Skeletal muscle tissue (tissue), 4 donors: Measurements from ENCODE around the gene ATE1. TPM values are rescaled to one million over a fixed set of nuclear protein-coding genes. Genes with fewer than 3 reads are reported as not detected.

Experiments
- H3K27ac ChIP-seq: one replicate; pipeline ENCODE4 v1.7.0; 2013; ENCODE audit warnings: mild to moderate bottlenecking, low read depth, low read length, inconsistent platforms
- H3K27me3 ChIP-seq, 3 donors: one replicate each; pipeline ENCODE4 v1.7.0; 2013; ENCODE audit warnings: low read length in 3 of 3; ENCODE audit not compliant: control insufficient read depth in 3 of 3, insufficient read depth in 3 of 3
- H3K36me3 ChIP-seq, 3 donors: one replicate each; pipeline ENCODE4 v1.7.0; 2013; ENCODE audit warnings: low read length in 3 of 3; ENCODE audit not compliant: control insufficient read depth in 3 of 3, insufficient read depth in 3 of 3
- H3K4me1 ChIP-seq, 3 donors: one replicate each; pipeline ENCODE4 v1.7.0; 2013; ENCODE audit warnings: low read length in 3 of 3, mild to moderate bottlenecking in 3 of 3; ENCODE audit not compliant: control insufficient read depth in 3 of 3, insufficient read depth in 3 of 3
- H3K4me3 ChIP-seq, 3 donors: one replicate each; pipeline ENCODE4 v1.7.0; 2013; ENCODE audit warnings: low read length in 3 of 3
- H3K9ac ChIP-seq, 3 donors: one replicate each; pipeline ENCODE4 v1.7.0; 2013; ENCODE audit warnings: low read length in 3 of 3, mild to moderate bottlenecking in 3 of 3, moderate library complexity in 2 of 3, low read depth in 1 of 3
- H3K9me3 ChIP-seq, 3 donors: one replicate each; pipeline ENCODE4 v1.7.0; 2013; ENCODE audit warnings: low read length in 3 of 3; ENCODE audit not compliant: control insufficient read depth in 3 of 3
- total RNA-seq: library from RNA; depleted of rRNA; stranded (reverse); fragments of >200 nt; gene quantifications from one replicate; pipeline ENCODE4 v1.2.3, GENCODE V29; 2014
- donor health status: Osteomylitis.

ATE1 gene
- total RNA-seq, 1 donor from 2014 or later, result 30.3 TPM

GRCh38 chr10:121914661-121915060, 13.2 kb downstream of the ATE1 start:
- H3K4me1 ChIP-seq, result peaks cover 3 to 10% (median 5%) of the 10 kb centered on the region in 3 donors
- H3K27ac ChIP-seq, result peak overlapping the region; percentile 68
- H3K36me3 ChIP-seq, result peaks cover 5 to 10% (median 9%) of the 10 kb centered on the region in 3 donors

GRCh38 chr10:121911421-121911697, 16.5 kb downstream of the ATE1 start:
- H3K4me1 ChIP-seq, result peaks cover 3 to 10% (median 5%) of the 10 kb centered on the region in 3 donors
- H3K9ac ChIP-seq, result no peak overlapping the region
- H3K27ac ChIP-seq, result no peak overlapping the region
- peaks cover 4 to 9% (median 5%) of the 10 kb centered on the region in 3 donors for H3K36me3 ChIP-seq
- H3K27me3 ChIP-seq, result no peaks in the 10 kb centered on the region
- H3K4me3 ChIP-seq, result no peak overlapping the region
- H3K9me3 ChIP-seq, result no peaks in the 10 kb centered on the region

More at GRCh38 chr10:121914661-121915060, 13.2 kb downstream of the ATE1 start:
- Histone ChIP-seq H3K27me3 (no peaks in the 10 kb centered on the region), H3K4me3 (peak overlapping the region in 2 of 3 donors; percentile 14 to 19), H3K9ac (peak overlapping the region; percentile 38 to 51 (median 50)), H3K9me3 (no peaks in the 10 kb centered on the region)

GRCh38 chr10:121910673-121911420, 17.0 kb downstream of the ATE1 start:
- no peaks in the 10 kb centered on the region for H3K9me3 ChIP-seq
- peaks cover 4 to 9% (median 5%) of the 10 kb centered on the region in 3 donors for H3K36me3 ChIP-seq
- no peak overlapping the region for H3K4me3 ChIP-seq
- H3K27ac ChIP-seq, result no peak overlapping the region
- H3K9ac ChIP-seq, result no peak overlapping the region
- H3K27me3 ChIP-seq, result no peaks in the 10 kb centered on the region
- peaks cover 3 to 10% (median 5%) of the 10 kb centered on the region in 3 donors for H3K4me1 ChIP-seq

GRCh38 chr10:121904888-121905287, 22.9 kb downstream of the ATE1 start:
- peaks cover 0 to 3% (median 3%) of the 10 kb centered on the region in 3 donors for H3K4me1 ChIP-seq
- H3K27me3 ChIP-seq, result no peaks in the 10 kb centered on the region
- no peak overlapping the region for H3K27ac ChIP-seq
- H3K9me3 ChIP-seq, result no peaks in the 10 kb centered on the region
- peaks cover 0 to 10% (median 3%) of the 10 kb centered on the region in 3 donors for H3K36me3 ChIP-seq
- H3K9ac ChIP-seq, result no peak overlapping the region
- no peak overlapping the region for H3K4me3 ChIP-seq

DNA sequence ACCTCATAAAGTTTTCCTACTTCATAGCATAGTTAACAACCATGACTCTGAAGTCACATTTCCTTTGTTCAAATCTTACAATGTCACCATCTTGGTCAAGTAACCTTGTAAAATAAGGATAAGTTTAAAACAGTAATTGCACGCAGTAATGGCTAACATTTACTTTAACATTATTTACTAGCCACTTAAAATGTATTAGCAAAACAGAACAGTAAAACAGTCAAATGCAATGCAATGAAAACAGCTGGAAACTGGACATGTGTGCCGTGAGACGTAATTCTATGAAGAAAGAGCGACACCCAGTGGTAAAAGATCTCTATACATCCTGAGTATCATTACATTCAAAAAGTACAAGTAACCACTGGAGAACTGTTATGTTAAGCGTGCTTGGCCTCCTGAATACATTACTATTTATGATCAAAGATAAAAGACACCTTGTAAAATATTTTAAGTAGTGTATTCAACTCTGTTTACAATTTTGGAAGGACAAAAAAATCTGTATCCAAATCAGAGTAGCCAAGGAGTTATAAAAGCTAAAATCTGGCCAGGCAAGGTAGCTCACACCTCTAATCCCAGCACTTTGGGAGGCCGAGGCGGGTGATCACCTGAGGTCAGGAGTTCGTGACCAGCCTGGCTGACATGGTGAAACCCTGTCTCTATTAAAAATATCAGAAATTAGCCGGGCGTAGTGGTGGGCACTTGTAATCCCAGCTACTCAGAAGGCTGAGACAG, 27.2 kb downstream of the ATE1 start:
- Histone ChIP-seq H3K27me3 (no peaks in the 10 kb centered on the region), H3K4me1 (peaks cover 0 to 3% (median 3%) of the 10 kb centered on the region in 3 donors), H3K9ac (no peak overlapping the region), H3K9me3 (no peaks in the 10 kb centered on the region), H3K36me3 (peaks cover 5 to 25% (median 18%) of the 10 kb centered on the region in 3 donors), H3K27ac (no peak overlapping the region), H3K4me3 (no peak overlapping the region)

DNA sequence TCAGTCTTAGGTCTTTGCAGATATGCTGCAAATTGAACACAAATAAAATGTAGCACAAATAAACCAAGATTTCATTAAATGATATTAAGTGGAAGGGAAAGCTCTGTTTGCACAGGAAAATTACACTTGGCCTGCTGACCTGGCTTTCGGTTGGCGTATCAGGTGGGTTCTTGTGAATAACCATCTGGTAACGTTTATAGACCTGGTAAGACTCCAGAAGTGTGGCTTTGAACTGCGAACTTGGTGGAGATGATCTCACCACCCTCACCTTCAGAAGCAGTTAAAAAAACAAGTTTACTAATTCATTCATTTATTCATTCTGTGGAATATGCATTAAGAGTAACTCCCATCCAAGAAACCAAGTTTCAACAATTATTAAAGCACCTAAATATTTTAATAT, 28.1 kb downstream of the ATE1 start:
- H3K4me3 ChIP-seq, result no peak overlapping the region
- no peak overlapping the region for H3K27ac ChIP-seq
- H3K9ac ChIP-seq, result no peak overlapping the region
- peaks cover 5 to 26% (median 18%) of the 10 kb centered on the region in 3 donors for H3K36me3 ChIP-seq
- no peaks in the 10 kb centered on the region for H3K27me3 ChIP-seq
- H3K4me1 ChIP-seq, result peaks cover 0 to under 1% (median under 1%) of the 10 kb centered on the region in 3 donors
- H3K9me3 ChIP-seq, result no peaks in the 10 kb centered on the region

- Histone ChIP-seq H3K9me3 (no peaks in the 10 kb centered on the region), H3K4me3 (no peak overlapping the region), H3K27me3 (no peaks in the 10 kb centered on the region), H3K4me1 (no peaks in the 10 kb centered on the region), H3K36me3 (peaks cover 0 to 13% (median 12%) of the 10 kb centered on the region in 3 donors), H3K9ac (no peak overlapping the region), H3K27ac (no peak overlapping the region)
Measured at GRCh38 chr10:121891103-121891502, 36.7 kb downstream of the ATE1 start.

GRCh38 chr10:121889212-121889611, 38.6 kb downstream of the ATE1 start:
- H3K27me3 ChIP-seq, result no peaks in the 10 kb centered on the region
- H3K9me3 ChIP-seq, result no peaks in the 10 kb centered on the region
- H3K4me3 ChIP-seq, result no peak overlapping the region
- no peak overlapping the region for H3K27ac ChIP-seq
- H3K4me1 ChIP-seq, result no peaks in the 10 kb centered on the region
- H3K36me3 ChIP-seq, result peaks cover 0 to 9% (median 8%) of the 10 kb centered on the region in 3 donors
- no peak overlapping the region for H3K9ac ChIP-seq

- no peaks in the 10 kb centered on the region for H3K9me3 ChIP-seq
- peaks cover 0 to 13% (median 10%) of the 10 kb centered on the region in 3 donors for H3K36me3 ChIP-seq
- H3K9ac ChIP-seq, result no peak overlapping the region
- H3K27ac ChIP-seq, result no peak overlapping the region
- H3K27me3 ChIP-seq, result no peaks in the 10 kb centered on the region
- H3K4me3 ChIP-seq, result no peak overlapping the region
- no peaks in the 10 kb centered on the region for H3K4me1 ChIP-seq
Measured at GRCh38 chr10:121886997-121887622, 40.7 kb downstream of the ATE1 start.

GRCh38 chr10:121886181-121886580, 41.6 kb downstream of the ATE1 start:
- no peak overlapping the region for H3K4me3 ChIP-seq
- H3K4me1 ChIP-seq, result no peaks in the 10 kb centered on the region
- no peaks in the 10 kb centered on the region for H3K9me3 ChIP-seq
- no peak overlapping the region for H3K27ac ChIP-seq
- no peak overlapping the region for H3K9ac ChIP-seq
- no peaks in the 10 kb centered on the region for H3K27me3 ChIP-seq
- peaks cover 2 to 14% (median 13%) of the 10 kb centered on the region in 3 donors for H3K36me3 ChIP-seq
